GM21825 (cell line): ENCODE measurements around the gene NCAM1.
"Not testable (repeated sequence)": the region's sequence is repeated elsewhere in the genome, so short reads cannot be mapped to it uniquely, and the experiment has no call there.

Experiments used
- ATAC-seq: cut with Tn5 transposase; IDR thresholded peaks from one replicate; pipeline ENCODE4 v1.9.1; 2021; ENCODE audit warnings: mild to moderate bottlenecking, moderate library complexity; ENCODE audit not compliant: unreplicated experiment

The NCAM1 gene

DNA sequence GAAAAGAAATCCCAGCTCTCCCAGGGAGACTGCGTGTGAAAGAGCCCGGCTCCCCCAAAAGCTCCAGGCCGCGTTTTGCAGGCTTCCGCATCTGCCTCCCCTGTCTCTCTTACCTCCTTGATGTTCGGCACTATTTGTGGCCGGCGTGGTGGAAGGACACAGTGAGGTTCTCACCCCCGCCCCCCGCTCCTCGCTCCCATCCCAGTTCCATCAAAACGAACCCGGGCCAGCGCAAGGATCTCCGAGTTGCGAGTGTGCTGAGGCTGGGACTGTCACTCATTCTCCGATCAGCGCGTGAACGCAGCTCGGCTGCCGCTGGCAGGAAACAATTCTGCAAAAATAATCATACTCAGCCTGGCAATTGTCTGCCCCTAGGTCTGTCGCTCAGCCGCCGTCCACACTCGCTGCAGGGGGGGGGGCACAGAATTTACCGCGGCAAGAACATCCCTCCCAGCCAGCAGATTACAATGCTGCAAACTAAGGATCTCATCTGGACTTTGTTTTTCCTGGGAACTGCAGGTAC is at the start of gene NCAM1:
Gene NCAM1 (plus strand): TSS at position 275 of the 523 bp plus-strand sequence.
- ATAC-seq: no peak

DNA sequence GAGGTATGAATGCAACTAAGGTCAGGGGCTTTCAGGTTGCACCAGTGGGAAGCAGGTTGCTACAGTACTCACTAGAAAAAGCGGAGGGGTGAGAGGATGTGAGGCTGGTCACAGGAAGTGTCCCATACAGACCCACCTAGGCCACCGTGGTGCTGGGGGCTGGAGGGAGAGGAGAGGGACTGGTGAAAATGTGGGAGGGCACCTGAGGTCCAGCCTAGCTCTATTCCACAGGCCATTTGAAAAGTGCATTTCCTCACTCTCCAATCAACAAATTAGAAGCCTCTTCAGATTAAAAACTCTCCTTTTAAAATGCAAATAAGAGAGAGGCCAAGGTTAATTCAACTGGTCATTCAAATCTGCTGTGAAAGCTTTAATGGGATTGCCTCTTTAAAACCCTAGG is 38.6 kb upstream of the NCAM1 start:
- no peak for ATAC-seq

DNA sequence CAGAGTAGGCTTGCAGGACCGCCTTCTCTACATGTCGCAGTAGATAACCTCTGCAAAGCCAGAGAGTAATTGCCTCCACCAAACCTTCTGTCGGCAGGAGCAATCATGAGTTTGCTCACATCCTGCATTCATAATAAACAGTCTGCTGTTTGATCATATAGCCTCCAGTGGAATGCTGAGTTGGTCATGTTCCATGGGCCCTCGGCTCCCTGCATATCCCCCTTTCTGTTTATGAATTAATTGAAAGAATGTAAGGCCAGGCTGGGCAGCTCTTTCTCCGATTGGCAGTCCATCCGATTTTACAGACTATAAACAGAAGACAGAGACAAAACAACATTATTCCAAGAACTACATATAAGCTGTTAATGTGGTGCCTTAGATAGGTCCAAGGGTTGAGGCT is 36.4 kb upstream of the NCAM1 start:
- not testable (repeated sequence) for ATAC-seq

DNA sequence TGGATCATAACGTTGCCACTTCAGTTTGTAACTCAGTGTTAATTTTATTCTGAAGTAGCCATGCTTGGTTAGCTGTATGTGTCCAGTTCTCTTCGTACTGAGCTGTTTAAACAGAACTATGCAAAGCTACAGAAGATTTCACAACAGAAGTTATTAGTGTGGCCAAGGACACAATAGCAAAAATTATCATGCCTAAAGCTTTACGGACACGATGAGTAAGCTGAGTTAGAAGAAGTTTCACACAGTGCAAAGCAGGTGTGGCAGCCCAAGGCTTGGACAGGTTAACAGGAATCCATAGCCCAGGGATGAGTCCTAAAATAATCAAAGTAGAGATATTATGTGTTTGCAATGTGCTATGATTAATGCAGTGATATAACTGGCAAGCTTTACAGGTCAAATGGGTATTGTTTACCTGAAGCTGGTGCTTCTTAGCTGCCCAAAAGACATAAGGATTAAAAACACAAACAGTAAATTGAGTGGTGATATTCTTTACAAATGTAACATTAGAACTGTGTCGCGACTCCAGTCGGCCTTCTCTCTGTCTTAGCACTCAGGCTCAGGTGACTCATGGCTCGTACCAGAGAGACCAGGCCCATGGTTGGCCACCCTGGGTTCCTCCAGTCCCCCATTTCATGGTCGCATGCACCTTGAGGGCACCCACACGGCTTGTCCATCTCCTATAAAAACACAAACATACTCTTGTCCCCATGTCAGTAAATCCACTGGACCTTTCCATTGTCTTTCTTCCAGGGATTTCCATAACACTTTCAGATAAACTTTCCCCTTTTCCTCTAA is 35.5 kb upstream of the NCAM1 start:
- ATAC-seq: no peak

DNA sequence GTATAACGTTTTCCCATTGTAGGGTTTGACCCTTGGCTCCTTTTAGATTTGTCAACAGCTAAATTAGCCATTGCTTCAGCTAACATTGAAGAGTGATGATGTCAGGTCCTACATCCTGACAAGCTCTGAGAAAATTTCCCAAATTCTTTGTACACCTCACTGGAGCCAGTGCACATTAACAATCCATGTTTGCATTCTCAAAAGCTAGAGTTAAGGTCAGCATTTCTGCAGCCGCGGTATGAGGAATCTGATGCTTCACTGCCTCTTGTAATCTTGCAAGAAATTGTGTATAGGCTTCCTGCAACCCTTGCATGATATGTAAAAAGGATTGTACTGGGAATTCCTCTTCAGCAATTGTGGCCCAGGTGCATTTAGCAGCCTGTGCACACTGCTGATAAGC is 33.1 kb upstream of the NCAM1 start:
- no peak for ATAC-seq

DNA sequence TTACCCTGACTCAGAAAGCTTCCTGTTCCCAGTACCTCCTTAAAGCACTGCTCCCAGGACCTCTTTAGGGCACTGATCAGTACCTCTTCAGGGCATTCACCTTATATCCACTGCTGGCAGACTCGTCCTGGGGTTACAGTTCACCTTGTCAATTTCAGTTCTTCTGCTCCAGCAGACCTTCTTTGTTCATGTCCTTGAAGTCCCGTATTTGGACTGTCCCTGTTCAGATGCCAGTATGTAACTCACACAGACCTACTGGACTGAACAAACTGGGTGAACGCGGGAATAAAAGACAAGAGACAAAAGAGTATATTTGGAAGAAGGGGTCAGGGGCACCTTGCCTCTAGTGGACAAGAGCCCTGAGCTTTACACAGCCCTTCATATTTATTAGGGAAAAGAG is 31.8 kb upstream of the NCAM1 start:
- ATAC-seq: no peak

DNA sequence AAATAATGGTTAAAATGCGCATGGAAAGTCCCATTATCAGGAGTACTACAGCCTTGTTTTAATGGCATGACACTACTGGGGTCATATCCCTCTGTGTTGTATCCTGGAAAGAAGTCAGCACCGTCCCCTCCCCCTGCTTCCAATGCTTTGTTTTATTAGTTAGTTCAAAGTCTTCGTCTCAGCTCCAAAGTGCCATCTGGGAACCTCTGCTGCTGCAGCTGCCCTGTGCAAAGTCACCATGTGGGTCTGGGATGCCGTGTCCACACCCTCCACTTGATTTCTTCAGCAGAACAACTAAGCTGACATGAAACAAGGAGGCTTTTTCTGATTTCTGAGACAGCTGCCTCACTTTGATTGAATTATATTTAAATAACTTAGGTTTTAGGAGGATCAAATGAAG is 29.5 kb upstream of the NCAM1 start:
- ATAC-seq: no peak

DNA sequence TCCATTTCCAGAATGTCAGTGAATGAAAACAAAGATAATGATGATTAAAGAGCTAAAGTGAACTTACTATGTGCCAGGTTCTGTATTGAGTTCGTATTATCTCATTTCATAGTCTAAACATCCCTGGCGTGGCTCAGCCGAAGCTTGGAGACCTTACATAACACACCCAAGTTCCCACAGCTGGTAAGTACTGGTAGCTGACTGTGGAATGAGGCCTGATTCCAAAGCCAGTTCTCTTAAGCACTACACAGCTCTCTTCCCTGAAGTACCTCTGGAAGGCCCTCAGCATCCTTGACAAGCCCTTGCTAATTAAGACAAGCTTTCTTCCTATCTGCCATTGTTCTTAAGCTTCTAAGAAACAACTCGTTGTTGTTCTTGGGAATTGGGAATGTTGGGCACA is 28.6 kb upstream of the NCAM1 start:
- no peak for ATAC-seq

DNA sequence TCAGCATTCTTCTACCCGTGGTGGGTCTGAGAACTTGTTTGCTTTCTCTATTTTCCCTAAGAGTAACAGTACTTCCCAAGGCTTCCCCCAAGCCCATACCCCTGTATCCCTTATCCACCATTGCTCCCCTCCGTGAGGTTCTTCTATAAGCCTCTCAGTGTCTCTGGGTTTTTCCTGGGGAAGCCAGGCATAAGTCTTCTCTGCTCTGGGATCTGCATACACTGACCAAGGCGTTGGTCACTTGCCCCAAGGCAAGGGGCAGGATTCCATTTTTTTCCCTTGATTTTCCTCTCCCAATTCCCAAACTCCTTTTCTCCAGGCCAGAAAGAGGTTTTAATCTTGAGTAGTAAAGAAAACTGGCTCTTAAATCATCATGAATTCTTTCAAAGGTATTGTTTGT is 27.2 kb upstream of the NCAM1 start:
- no peak for ATAC-seq

DNA sequence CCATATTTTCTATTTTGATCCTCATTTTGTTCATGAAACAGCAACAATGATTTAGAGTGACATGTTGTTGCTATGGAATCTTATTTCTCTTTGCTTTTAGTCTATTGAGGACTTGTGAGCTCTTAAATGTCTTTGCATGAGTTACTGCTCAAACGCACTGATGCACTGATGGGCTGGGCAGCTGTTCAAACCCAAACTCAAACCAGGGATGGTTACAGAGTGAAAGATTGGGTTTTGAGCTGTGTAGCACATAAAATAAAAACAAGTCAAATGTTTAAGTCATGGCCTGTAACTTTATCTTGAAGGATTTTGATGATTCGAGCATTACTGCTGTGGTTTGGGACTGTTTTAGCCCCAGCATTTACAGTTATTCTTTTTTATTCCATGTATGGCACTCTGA is 20.1 kb upstream of the NCAM1 start:
- ATAC-seq: no peak

DNA sequence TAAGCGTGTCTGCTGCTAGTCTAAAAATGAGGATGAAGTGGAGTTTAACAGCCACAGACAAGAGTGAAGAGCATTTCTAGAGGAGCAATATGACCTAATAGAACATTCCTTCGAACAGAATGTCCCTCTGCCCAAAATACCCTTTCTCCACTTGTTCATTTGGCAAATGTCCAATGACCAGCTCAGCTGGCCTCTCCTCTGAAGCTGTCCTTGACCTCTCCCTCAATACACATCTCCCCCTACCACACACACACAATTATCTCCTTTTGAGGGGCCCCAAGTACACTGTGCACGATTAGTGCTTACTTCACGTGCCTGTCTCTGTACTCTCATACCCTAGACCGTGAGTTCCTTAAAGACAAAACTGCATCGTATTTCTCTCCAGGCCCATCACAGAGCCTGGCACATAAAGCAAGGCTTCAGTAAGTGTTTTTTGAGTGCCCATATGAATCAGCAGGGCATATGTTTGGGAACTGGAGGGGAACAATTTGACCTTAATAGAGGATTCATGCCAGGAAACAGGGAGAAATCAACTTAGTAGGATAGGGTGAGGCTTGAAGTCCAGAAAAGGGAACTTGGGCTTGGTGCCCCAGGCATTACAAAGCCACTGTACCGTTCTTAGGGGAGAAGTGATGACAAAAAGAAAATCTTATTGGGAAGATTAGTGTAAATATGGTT is 18.1 kb upstream of the NCAM1 start:
- no peak for ATAC-seq

DNA sequence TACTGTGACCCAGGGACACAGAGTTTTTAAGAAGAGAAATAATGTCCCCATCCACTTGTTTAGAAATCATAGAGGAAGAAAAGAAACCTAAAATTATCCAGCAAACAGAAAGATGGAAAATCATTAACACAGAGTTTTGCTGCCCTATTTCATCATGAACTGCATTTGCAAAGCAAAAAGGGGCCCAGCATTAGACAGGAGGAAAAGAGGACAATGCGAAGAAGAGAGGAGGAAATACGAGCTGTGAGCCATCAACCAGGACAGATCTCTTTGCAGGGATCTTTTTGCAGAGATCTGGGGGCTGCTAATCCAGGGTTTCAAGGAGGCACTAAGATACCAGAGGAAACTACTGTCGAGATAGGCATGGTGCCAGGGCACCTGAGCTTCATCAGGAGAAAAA is 14.4 kb upstream of the NCAM1 start:
- no peak for ATAC-seq

DNA sequence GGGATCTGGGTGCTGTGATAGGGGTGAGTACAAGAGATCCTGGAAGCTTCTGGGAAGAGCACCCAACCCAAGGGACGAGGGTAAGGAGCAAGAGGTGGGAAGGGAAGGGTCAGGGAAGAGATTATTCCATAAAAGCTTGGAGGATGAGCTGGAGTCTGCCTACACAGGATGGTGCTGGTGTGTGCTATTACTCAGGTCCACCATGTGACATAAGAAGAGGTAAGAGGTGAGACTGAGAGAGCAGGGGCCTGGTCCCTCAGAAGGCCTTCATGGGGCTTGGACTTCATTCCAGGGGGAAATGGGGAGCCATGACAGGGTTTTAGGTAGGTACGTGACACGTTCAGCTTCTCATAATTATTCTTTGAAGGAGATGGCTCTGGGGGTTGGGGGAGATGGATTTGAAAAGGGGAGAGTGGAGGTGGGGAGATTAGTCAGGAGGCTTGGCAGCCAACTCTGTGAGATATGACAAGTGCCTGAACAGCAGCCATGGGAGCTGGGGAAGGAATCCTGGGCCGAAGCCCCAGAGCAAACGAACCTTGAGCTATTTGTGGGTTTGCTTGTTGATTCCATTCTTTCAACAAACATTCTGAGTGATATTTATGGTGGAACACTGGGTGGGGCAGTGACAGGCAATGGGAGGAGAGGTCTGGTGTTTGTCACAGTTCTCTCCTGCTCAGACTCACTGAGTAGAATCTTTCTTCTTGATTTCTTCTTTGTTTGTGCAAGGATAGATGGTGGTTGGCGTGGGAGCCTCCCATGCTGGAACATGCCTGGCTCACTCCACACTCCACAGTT is 11.2 kb upstream of the NCAM1 start:
- no peak for ATAC-seq

DNA sequence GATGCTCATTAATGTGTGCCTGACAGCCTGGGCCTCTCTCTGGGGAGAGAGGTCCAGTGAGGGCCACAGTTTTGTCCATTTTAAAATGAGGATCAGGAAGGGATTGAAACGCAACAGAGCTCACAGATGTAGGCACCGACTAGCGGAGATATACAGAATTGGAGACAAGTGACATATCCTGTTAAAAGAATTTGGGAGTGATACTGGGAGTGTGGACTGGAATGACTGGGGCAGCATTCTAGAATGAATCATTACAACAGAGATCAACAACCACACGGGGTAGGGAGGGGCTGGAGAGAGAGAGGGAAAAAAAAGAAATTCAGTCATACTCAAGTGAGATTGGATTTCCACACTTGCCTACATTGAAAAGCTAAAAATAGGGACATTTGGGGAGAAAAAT is 2.5 kb upstream of the NCAM1 start:
- no peak for ATAC-seq

DNA sequence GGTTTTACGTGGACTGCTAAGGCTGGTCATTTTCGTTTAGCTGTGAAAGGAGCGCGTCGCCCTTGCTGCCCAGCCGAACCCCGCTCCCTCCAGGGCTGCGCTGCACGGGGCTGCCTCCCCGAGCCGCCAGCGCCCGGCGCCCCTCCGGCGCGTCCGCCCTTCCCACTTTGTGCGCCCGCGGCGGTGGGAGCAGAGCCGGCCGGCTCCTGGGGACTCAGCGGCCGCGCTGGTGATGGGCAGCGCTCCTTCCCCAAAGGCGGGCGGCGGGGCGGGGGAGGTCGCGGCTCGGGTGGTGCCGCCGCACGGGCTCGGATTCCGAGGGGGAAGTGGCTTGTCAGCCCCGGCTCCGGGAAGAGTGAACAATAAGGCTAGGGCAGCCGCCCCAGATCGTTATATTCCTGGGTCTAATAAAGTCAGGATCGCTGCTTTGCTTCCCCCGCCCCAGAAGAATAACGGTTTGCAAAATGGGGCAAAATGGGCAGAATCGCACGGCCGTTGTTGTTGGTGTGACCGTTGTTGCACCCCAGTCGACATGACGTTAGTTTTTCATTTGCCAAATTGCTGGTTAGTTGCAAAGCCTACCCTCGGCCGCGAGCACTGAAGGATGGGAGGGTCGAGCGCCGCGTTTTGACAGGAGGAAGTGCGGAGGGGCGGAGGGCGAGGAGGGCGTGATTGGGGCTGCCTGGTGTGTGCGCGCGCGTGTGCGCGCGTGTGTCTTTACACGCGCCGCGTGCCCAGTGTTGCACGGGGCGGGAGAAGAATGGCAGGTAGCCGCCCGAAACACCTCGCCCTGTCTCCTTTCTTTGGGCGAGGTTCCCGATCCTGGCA is 745 bp downstream of the NCAM1 start:
- no peak for ATAC-seq

DNA sequence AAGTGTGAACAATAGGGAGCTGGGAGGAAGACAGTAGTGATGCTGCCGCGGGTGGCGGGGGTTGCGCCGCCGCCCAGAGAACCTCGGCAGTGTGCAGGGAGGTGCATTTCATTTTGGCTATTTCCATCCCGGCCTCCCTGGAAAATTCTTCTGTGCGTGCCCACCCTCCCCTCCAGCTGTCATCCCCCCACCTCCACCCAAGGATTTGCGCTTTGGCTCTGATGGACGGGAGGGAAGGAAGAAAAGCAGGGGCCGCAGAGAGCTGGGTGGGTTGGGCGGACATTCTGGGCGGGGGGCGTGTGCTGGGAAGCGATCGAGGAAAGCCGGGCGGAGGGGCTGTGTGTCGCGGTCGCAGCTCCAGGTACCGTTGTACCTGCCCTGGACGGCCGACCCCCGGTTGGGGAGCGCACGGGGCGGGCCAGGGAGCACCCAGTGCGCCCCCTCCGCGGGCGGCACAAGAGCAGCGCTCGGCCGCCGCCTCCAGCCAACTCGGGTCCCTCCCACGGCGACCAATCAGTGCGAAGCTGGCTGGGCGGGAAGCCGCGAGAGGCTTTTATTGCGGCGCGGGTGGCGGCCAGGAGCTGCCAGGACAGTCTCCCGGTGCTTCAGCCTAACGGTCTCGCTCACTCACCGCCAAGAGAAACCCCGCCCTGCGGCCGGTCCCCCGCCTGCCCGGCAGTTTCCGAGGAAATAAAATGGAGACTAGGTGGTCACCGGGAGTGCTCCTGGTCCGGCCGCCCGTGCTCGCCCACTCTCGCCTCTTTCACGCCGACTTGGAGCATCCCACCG is 1.6 kb downstream of the NCAM1 start:
- no peak for ATAC-seq

DNA sequence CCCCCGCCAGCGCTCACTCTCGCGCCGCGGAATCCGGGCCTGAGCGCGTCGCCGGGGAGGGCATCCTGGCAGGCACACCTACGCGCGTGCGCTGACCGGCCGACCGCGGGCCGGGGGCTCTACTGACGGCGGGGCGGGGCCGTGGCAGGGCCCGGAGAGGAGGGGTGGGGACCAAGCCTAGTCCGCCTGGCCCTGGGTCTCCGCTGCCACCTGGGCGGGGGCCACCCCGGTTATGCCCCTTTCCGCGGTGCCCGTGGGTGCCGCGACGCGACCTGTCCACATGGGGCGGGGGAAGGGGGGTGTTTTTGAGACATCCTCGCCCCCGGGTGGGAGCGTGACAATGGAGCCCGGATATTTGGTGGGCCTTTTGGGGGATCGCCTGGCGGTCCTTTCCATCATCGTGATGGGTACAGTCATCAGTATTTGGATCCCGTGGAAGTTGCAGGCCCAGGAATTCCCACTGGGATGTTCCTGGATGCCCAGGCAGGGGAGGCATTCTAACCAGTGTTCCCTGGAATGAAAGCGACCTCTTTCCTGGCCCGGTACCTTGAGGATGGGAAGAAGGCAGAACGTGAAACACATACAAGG is 2.2 kb downstream of the NCAM1 start:
- ATAC-seq: no peak

DNA sequence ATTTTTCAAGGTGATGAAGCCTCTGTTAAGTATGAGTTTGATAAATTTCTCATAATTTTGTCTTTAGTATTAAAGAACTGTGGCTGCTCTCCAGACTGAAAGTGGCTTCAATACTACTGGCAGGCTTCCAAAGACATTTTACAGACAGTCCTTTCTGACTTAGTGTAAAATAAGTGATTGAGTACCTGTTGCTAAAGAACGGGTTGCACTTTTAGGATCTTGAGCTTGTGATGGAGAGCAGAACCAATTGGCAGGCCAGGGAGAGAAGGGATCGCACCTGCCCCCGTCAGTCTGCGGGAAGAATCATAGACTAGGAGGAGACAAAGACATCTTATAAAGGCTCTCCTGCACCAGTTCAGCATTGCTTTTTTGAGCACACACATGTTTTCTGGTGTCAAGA is 4.4 kb downstream of the NCAM1 start:
- ATAC-seq: no peak

DNA sequence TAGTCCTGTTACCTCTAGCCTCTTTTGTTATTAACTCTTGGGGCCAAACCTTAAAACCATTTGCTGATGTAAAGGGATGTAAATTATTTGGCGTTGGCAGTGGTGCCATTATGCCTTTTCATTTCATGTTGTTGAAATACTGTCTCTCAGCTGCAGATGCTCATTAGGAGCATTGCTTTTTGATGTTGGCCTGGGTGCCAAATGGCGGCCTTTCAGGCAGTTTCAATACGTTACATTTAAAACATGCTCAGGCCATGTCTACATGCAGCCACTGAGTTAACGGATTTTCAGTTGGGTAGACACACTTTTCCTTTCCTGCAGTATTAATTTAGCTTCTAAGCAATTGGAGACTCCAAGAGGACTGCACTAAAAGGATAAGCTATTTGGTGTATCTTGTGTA is 5.3 kb downstream of the NCAM1 start:
- no peak for ATAC-seq

DNA sequence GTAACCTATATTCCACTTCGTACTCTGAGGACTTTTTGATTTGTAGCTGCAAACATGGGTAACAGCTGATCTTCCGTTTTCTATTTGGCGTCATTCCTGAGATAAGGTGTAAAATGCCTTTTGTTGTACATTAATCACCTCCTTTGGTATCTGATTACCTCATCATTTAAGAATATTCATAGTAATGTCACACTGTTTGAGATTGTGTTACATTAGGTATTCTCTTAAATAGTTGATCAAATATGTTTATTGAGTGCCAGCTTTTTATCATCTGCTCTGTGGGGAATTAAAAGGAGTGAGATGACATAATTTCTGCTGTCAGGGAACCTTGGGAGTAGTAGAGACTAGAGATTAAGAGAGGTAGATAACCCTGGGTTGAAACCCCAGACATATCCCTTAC is 5.9 kb downstream of the NCAM1 start:
- no peak for ATAC-seq
